Measurements from ENCODE around the gene EPB41. TPM values are rescaled to one million over a fixed set of nuclear protein-coding genes. Genes with fewer than 3 reads are reported as not detected.
"Not testable (repeated sequence)": the region's sequence is repeated elsewhere in the genome, so short reads cannot be mapped to it uniquely, and the experiment has no call there.

The EPB41 gene
- total RNA-seq, 2 donors from 2014 or later: 65.4 to 74.0 TPM

GRCh38 chr1:29096231-29096886 lies 182.0 kb downstream of the EPB41 start:
- intact Hi-C loops (cut with DNase I): no loop called here
- H3K9ac ChIP-seq (ENCODE audit: low read depth in 2 of 2, low read length in 2 of 2): no peak overlapping the region
- no peak for DNase-seq
- H3K27ac ChIP-seq: no peak overlapping the region
- no peak overlapping the region for H3K4me3 ChIP-seq
- H3K27me3 ChIP-seq: no peaks in the 10 kb centered on the region
- no peaks in the 10 kb centered on the region for H3K4me1 ChIP-seq
- no peak for TF ChIP-seq CTCF (IDR thresholded peaks at IDR 0.05)
- no peaks in the 10 kb centered on the region for H3K36me3 ChIP-seq
- no peaks in the 10 kb centered on the region for H3K9me3 ChIP-seq

- intact Hi-C loops (cut with DNase I): no loop called here
- H3K4me1 ChIP-seq: no peaks in the 10 kb centered on the region
- no peak for DNase-seq
- no peak overlapping the region for H3K9ac ChIP-seq (ENCODE audit: low read depth in 2 of 2, low read length in 2 of 2)
- H3K9me3 ChIP-seq: no peaks in the 10 kb centered on the region
- no peak overlapping the region for H3K27ac ChIP-seq
- H3K27me3 ChIP-seq: no peaks in the 10 kb centered on the region
- no peak overlapping the region for H3K4me3 ChIP-seq
- TF ChIP-seq CTCF (IDR thresholded peaks at IDR 0.05): no peak
- H3K36me3 ChIP-seq: no peaks in the 10 kb centered on the region
Observed at GRCh38 chr1:29099286-29099685, 184.9 kb downstream of the EPB41 start.

GRCh38 chr1:29100487-29100886 lies 186.1 kb downstream of the EPB41 start:
- TF ChIP-seq CTCF (IDR thresholded peaks at IDR 0.05): no peak
- no peak overlapping the region for H3K27ac ChIP-seq
- no peaks in the 10 kb centered on the region for H3K9me3 ChIP-seq
- no peak overlapping the region for H3K9ac ChIP-seq (ENCODE audit: low read depth in 2 of 2, low read length in 2 of 2)
- no peak for DNase-seq
- H3K36me3 ChIP-seq: no peaks in the 10 kb centered on the region
- H3K27me3 ChIP-seq: no peaks in the 10 kb centered on the region
- intact Hi-C loops (cut with DNase I): no loop called here
- no peaks in the 10 kb centered on the region for H3K4me1 ChIP-seq
- no peak overlapping the region for H3K4me3 ChIP-seq

GRCh38 chr1:29105822-29106221 lies 191.5 kb downstream of the EPB41 start:
- Histone ChIP-seq H3K27me3 (no peaks in the 10 kb centered on the region), H3K9me3 (no peaks in the 10 kb centered on the region), H3K27ac (no peak overlapping the region), H3K36me3 (no peaks in the 10 kb centered on the region), H3K9ac (ENCODE audit: low read depth in 2 of 2, low read length in 2 of 2) (no peak overlapping the region), H3K4me3 (no peak overlapping the region), H3K4me1 (no peaks in the 10 kb centered on the region)
- intact Hi-C loops (cut with DNase I): no loop called here
- DNase-seq: no peak
- TF ChIP-seq CTCF (IDR thresholded peaks at IDR 0.05): no peak

- H3K4me1 ChIP-seq; H3K27me3 ChIP-seq; H3K4me3 ChIP-seq; intact Hi-C loops (cut with DNase I); H3K27ac ChIP-seq; H3K36me3 ChIP-seq; H3K9ac ChIP-seq (ENCODE audit: low read depth in 2 of 2, low read length in 2 of 2); DNase-seq; H3K9me3 ChIP-seq: not testable (repeated sequence)
Observed at GRCh38 chr1:29108041-29108440, 193.7 kb downstream of the EPB41 start.

GRCh38 chr1:29112705-29113412 lies 198.5 kb downstream of the EPB41 start:
- H3K4me1 ChIP-seq: no peaks in the 10 kb centered on the region
- intact Hi-C loops (cut with DNase I): no loop called here
- no peak for TF ChIP-seq CTCF (IDR thresholded peaks at IDR 0.05)
- no peak overlapping the region for H3K27ac ChIP-seq
- no peak overlapping the region for H3K4me3 ChIP-seq
- H3K9me3 ChIP-seq: no peaks in the 10 kb centered on the region
- no peak overlapping the region for H3K9ac ChIP-seq (ENCODE audit: low read depth in 2 of 2, low read length in 2 of 2)
- DNase-seq: no peak
- no peaks in the 10 kb centered on the region for H3K36me3 ChIP-seq
- no peaks in the 10 kb centered on the region for H3K27me3 ChIP-seq

Measured in colonic mucosa (tissue), 4 donors.